ENCODE results near the gene ZNF316. TPM values are rescaled to one million over a fixed set of nuclear protein-coding genes. Genes with fewer than 3 reads are reported as not detected.

ZNF316 gene
- polyA plus RNA-seq, result 10 to 100 TPM; 11.9 to 21.1 TPM

GRCh38 chr7:6636741-6637543, at the start of gene ZNF316:
Gene ZNF316, plus strand, starts transcription at chr7:6637318. Its CDS starts 5,092 bp downstream, at chr7:6642410.
- H3K27me3 ChIP-seq (ENCODE audit: control insufficient read depth in 1 of 2, insufficient read depth in 2 of 2, low read length in 2 of 2), result no peaks in the 10 kb centered on the region
- H3K27ac ChIP-seq (ENCODE audit: low read depth in 2 of 2, low read length in 1 of 2), result peak within 1 kb of the TSS; percentile 57 to 80
- H3K9me3 ChIP-seq (ENCODE audit: control insufficient read depth in 2 of 2, insufficient read depth in 1 of 2, low read depth in 1 of 2, low read length in 1 of 2), result peaks cover 0 to 2% of the 10 kb centered on the region in 2 donors
- H3K4me1 ChIP-seq (ENCODE audit: control insufficient read depth in 2 of 2, insufficient read depth in 2 of 2, low read length in 1 of 2), result peaks cover 0 to 16% of the 10 kb centered on the region in 2 donors
- peak within 1 kb of the TSS; percentile 75 to 86 for H3K4me3 ChIP-seq (ENCODE audit: low read depth in 1 of 2, low read length in 2 of 2)
- H3K36me3 ChIP-seq (ENCODE audit: control insufficient read depth in 2 of 2, insufficient read depth in 2 of 2, low read length in 1 of 2), result peaks cover 4 to 5% of the 10 kb centered on the region in 2 donors
- WGBS, 2 donors, result 1% methylated on average over 43 to 104 of the region's 104 CpGs

DNA sequence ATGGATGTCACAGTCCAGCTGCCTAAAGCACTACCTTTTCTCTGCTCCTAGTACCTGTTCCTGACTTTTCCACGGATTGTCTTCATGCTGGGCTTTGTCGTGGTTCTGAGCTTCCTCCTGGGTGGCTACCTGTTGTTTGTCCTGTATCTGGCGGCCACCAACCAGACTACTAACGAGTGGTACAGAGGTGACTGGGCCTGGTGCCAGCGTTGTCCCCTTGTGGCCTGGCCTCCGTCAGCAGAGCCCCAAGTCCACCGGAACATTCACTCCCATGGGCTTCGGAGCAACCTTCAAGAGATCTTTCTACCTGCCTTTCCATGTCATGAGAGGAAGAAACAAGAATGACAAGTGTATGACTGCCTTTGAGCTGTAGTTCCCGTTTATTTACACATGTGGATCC, 48.6 kb upstream of the ZNF316 start:
- H3K36me3 ChIP-seq (ENCODE audit: control insufficient read depth in 2 of 2, insufficient read depth in 2 of 2, low read length in 1 of 2), result peaks cover 0 to 6% of the 10 kb centered on the region in 2 donors
- H3K27me3 ChIP-seq (ENCODE audit: control insufficient read depth in 1 of 2, insufficient read depth in 2 of 2, low read length in 2 of 2), result no peaks in the 10 kb centered on the region
- 82 to 86% methylated on average over 9 of the region's 9 CpGs for WGBS, 2 donors
- no peak overlapping the region for H3K4me3 ChIP-seq (ENCODE audit: low read depth in 1 of 2, low read length in 2 of 2)
- no peak overlapping the region for H3K27ac ChIP-seq (ENCODE audit: low read depth in 2 of 2, low read length in 1 of 2)
- peaks cover 0 to 4% of the 10 kb centered on the region in 2 donors for H3K4me1 ChIP-seq (ENCODE audit: control insufficient read depth in 2 of 2, insufficient read depth in 2 of 2, low read length in 1 of 2)
- H3K9me3 ChIP-seq (ENCODE audit: control insufficient read depth in 2 of 2, insufficient read depth in 1 of 2, low read depth in 1 of 2, low read length in 1 of 2), result no peaks in the 10 kb centered on the region

- H3K4me3 ChIP-seq (ENCODE audit: low read depth in 1 of 2, low read length in 2 of 2), result peak overlapping the region; percentile 16 to 36
- peaks cover 0 to 12% of the 10 kb centered on the region in 2 donors for H3K36me3 ChIP-seq (ENCODE audit: control insufficient read depth in 2 of 2, insufficient read depth in 2 of 2, low read length in 1 of 2)
- WGBS, 2 donors, result 42 to 50% methylated on average over 21 to 22 of the region's 22 CpGs
- peaks cover 0 to 4% of the 10 kb centered on the region in 2 donors for H3K4me1 ChIP-seq (ENCODE audit: control insufficient read depth in 2 of 2, insufficient read depth in 2 of 2, low read length in 1 of 2)
- no peaks in the 10 kb centered on the region for H3K9me3 ChIP-seq (ENCODE audit: control insufficient read depth in 2 of 2, insufficient read depth in 1 of 2, low read depth in 1 of 2, low read length in 1 of 2)
- peak overlapping the region; percentile 62 to 94 for H3K27ac ChIP-seq (ENCODE audit: low read depth in 2 of 2, low read length in 1 of 2)
- H3K27me3 ChIP-seq (ENCODE audit: control insufficient read depth in 1 of 2, insufficient read depth in 2 of 2, low read length in 2 of 2), result no peaks in the 10 kb centered on the region
Observed at GRCh38 chr7:6589151-6589828, 47.8 kb upstream of the ZNF316 start.

DNA sequence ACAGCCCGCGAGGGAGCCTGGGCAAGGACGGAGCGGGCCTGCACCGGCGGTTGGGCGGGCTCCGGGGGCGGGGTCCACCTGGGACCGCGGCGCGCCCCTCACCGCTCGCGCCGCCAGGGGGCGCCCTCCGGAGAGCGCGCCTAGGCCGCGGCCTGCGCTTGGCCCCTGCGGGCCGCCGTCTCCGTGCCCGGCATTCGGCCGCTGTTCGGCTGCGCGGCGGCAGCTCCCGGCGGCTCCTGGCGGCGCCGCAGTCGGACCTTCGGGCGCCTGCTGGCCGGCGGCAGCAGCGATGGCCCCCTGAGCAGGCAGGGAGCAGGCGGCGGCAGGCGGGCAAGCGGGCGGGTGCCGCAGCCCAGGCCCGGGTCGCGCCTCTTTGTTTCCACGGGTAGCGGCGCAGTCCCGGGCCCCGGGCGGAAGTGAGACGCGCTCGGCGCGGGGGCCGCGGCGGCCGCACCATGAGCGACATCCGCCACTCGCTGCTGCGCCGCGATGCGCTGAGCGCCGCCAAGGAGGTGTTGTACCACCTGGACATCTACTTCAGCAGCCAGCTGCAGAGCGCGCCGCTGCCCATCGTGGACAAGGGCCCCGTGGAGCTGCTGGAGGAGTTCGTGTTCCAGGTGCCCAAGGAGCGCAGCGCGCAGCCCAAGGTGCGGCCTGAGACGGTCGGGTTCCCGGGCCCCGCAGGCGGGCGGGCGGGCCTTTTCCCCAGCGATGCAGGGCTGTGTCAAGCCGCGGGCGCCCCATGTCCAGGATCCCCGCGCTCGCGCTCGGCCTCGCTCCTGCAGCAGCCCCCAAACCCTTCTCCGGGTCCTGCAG, 47.1 kb upstream of the ZNF316 start, which contains the start of gene INTS15:
TSS of gene INTS15 (plus strand) at position 193 of the 816 bp plus-strand sequence. CDS start at position 456, 263 bp downstream.
- no peaks in the 10 kb centered on the region for H3K9me3 ChIP-seq (ENCODE audit: control insufficient read depth in 2 of 2, insufficient read depth in 1 of 2, low read depth in 1 of 2, low read length in 1 of 2)
- no peaks in the 10 kb centered on the region for H3K27me3 ChIP-seq (ENCODE audit: control insufficient read depth in 1 of 2, insufficient read depth in 2 of 2, low read length in 2 of 2)
- H3K4me1 ChIP-seq (ENCODE audit: control insufficient read depth in 2 of 2, insufficient read depth in 2 of 2, low read length in 1 of 2), result peaks cover 0 to 4% of the 10 kb centered on the region in 2 donors
- peak within 1 kb of the TSS; percentile 82 to 89 for H3K4me3 ChIP-seq (ENCODE audit: low read depth in 1 of 2, low read length in 2 of 2)
- H3K27ac ChIP-seq (ENCODE audit: low read depth in 2 of 2, low read length in 1 of 2), result peak within 1 kb of the TSS; percentile 89 to 94
- peaks cover 0 to 12% of the 10 kb centered on the region in 2 donors for H3K36me3 ChIP-seq (ENCODE audit: control insufficient read depth in 2 of 2, insufficient read depth in 2 of 2, low read length in 1 of 2)
- WGBS, 2 donors, result 1% methylated on average over 80 to 107 of the region's 107 CpGs

GRCh38 chr7:6590645-6591110, 46.4 kb upstream of the ZNF316 start:
- peaks cover 0 to 19% of the 10 kb centered on the region in 2 donors for H3K36me3 ChIP-seq (ENCODE audit: control insufficient read depth in 2 of 2, insufficient read depth in 2 of 2, low read length in 1 of 2)
- peak overlapping the region; percentile 89 to 94 for H3K27ac ChIP-seq (ENCODE audit: low read depth in 2 of 2, low read length in 1 of 2)
- H3K27me3 ChIP-seq (ENCODE audit: control insufficient read depth in 1 of 2, insufficient read depth in 2 of 2, low read length in 2 of 2), result no peaks in the 10 kb centered on the region
- 6 to 8% methylated on average over 10 of the region's 10 CpGs for WGBS, 2 donors
- H3K9me3 ChIP-seq (ENCODE audit: control insufficient read depth in 2 of 2, insufficient read depth in 1 of 2, low read depth in 1 of 2, low read length in 1 of 2), result no peaks in the 10 kb centered on the region
- H3K4me3 ChIP-seq (ENCODE audit: low read depth in 1 of 2, low read length in 2 of 2), result peak overlapping the region; percentile 82 to 89
- peaks cover 0 to 4% of the 10 kb centered on the region in 2 donors for H3K4me1 ChIP-seq (ENCODE audit: control insufficient read depth in 2 of 2, insufficient read depth in 2 of 2, low read length in 1 of 2)

- Histone ChIP-seq H3K36me3 (ENCODE audit: control insufficient read depth in 2 of 2, insufficient read depth in 2 of 2, low read length in 1 of 2) (peaks cover 10 to 49% of the 10 kb centered on the region in 2 donors), H3K27ac (ENCODE audit: low read depth in 2 of 2, low read length in 1 of 2) (no peak overlapping the region)
- WGBS, 2 donors, result 93% methylated on average over 15 of the region's 15 CpGs
Observed at GRCh38 chr7:6600093-6600492, 37.0 kb upstream of the ZNF316 start.

DNA sequence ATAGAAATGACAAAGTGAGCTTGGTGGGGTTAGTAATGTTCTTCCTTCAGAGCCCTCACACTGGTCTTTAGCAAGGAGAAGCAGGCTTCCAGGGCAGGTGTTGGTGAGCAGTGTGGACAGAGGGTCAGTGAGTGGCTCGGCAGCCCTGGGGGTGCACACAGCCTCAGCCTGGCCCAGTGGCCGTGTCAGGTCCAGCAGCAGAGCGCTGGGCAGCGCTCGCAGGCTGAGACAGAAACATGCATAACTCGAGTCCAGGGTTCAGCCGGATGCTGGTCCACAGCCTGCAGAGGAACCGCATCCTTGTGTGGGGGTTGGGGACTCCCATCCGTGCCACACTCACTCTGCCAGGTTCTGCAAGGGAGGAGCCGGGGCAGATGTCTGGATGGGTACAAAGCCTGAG, 32.7 kb upstream of the ZNF316 start:
- 88 to 89% methylated on average over 10 of the region's 10 CpGs for WGBS, 2 donors
- no peak overlapping the region for H3K4me3 ChIP-seq (ENCODE audit: low read depth in 1 of 2, low read length in 2 of 2)
- H3K27ac ChIP-seq (ENCODE audit: low read depth in 2 of 2, low read length in 1 of 2), result no peak overlapping the region
- peaks cover under 1 to 35% of the 10 kb centered on the region in 2 donors for H3K36me3 ChIP-seq (ENCODE audit: control insufficient read depth in 2 of 2, insufficient read depth in 2 of 2, low read length in 1 of 2)
- no peaks in the 10 kb centered on the region for H3K4me1 ChIP-seq (ENCODE audit: control insufficient read depth in 2 of 2, insufficient read depth in 2 of 2, low read length in 1 of 2)
- H3K9me3 ChIP-seq (ENCODE audit: control insufficient read depth in 2 of 2, insufficient read depth in 1 of 2, low read depth in 1 of 2, low read length in 1 of 2), result no peaks in the 10 kb centered on the region
- no peaks in the 10 kb centered on the region for H3K27me3 ChIP-seq (ENCODE audit: control insufficient read depth in 1 of 2, insufficient read depth in 2 of 2, low read length in 2 of 2)

More at GRCh38 chr7:6600093-6600492, 37.0 kb upstream of the ZNF316 start:
- H3K4me1 ChIP-seq (ENCODE audit: control insufficient read depth in 2 of 2, insufficient read depth in 2 of 2, low read length in 1 of 2), result no peaks in the 10 kb centered on the region
- no peak overlapping the region for H3K4me3 ChIP-seq (ENCODE audit: low read depth in 1 of 2, low read length in 2 of 2)
- H3K9me3 ChIP-seq (ENCODE audit: control insufficient read depth in 2 of 2, insufficient read depth in 1 of 2, low read depth in 1 of 2, low read length in 1 of 2), result no peaks in the 10 kb centered on the region
- H3K27me3 ChIP-seq (ENCODE audit: control insufficient read depth in 1 of 2, insufficient read depth in 2 of 2, low read length in 2 of 2), result no peaks in the 10 kb centered on the region

GRCh38 chr7:6606866-6607583, 30.1 kb upstream of the ZNF316 start:
- Histone ChIP-seq H3K36me3 (ENCODE audit: control insufficient read depth in 2 of 2, insufficient read depth in 2 of 2, low read length in 1 of 2) (peaks cover 0 to 23% of the 10 kb centered on the region in 2 donors), H3K27me3 (ENCODE audit: control insufficient read depth in 1 of 2, insufficient read depth in 2 of 2, low read length in 2 of 2) (no peaks in the 10 kb centered on the region), H3K4me1 (ENCODE audit: control insufficient read depth in 2 of 2, insufficient read depth in 2 of 2, low read length in 1 of 2) (no peaks in the 10 kb centered on the region), H3K9me3 (ENCODE audit: control insufficient read depth in 2 of 2, insufficient read depth in 1 of 2, low read depth in 1 of 2, low read length in 1 of 2) (no peaks in the 10 kb centered on the region), H3K4me3 (ENCODE audit: low read depth in 1 of 2, low read length in 2 of 2) (no peak overlapping the region), H3K27ac (ENCODE audit: low read depth in 2 of 2, low read length in 1 of 2) (no peak overlapping the region)
- 92 to 93% methylated on average over 34 to 36 of the region's 36 CpGs for WGBS, 2 donors
